Measurements from ENCODE around the gene CATSPER3.

DNA sequence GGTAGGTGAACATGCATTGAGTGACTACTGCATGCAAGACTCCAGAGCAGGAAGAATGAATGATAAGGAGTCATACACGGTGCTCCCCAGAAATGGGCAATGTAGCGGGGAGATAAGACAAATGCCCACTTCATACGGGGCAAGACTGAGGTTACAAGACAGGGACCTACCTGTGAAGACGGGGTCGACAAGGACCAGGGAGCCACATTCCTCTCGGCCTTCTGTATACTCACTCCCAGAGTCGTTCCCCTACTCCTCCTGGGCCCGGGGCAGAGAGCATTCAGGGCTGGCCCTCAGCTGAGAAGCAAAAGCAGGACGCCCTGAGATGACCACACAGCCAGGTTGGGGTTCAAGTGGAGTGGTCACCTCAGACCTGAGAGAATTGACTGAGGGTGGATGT lies 39.6 kb downstream of the CATSPER3 start:
- TF ChIP-seq, protein P1, sequence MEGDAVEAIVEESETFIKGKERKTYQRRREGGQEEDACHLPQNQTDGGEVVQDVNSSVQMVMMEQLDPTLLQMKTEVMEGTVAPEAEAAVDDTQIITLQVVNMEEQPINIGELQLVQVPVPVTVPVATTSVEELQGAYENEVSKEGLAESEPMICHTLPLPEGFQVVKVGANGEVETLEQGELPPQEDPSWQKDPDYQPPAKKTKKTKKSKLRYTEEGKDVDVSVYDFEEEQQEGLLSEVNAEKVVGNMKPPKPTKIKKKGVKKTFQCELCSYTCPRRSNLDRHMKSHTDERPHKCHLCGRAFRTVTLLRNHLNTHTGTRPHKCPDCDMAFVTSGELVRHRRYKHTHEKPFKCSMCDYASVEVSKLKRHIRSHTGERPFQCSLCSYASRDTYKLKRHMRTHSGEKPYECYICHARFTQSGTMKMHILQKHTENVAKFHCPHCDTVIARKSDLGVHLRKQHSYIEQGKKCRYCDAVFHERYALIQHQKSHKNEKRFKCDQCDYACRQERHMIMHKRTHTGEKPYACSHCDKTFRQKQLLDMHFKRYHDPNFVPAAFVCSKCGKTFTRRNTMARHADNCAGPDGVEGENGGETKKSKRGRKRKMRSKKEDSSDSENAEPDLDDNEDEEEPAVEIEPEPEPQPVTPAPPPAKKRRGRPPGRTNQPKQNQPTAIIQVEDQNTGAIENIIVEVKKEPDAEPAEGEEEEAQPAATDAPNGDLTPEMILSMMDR (IDR thresholded peaks at IDR 0.05; ENCODE audit: control extremely low read depth in 1 of 3, insufficient read depth in 1 of 3, low read depth in 1 of 3, low read length in 3 of 3) = no peak
- TF ChIP-seq EZH2 (IDR thresholded peaks at IDR 0.05; ENCODE audit: low read depth, low read length, severe bottlenecking) (no peak), SIN3A (conservative IDR thresholded peaks at IDR 0.05 in 1 of 2, IDR thresholded peaks at IDR 0.05 in 1 of 2; ENCODE audit: low read depth in 1 of 2, low read length in 2 of 2) (no peak), EP300 (IDR thresholded peaks at IDR 0.05; ENCODE audit: borderline replicate concordance in 1 of 2, low read depth in 2 of 2, low read length in 2 of 2) (no peak), CREB1 (IDR thresholded peaks at IDR 0.05) (no peak), TAF1 (IDR thresholded peaks at IDR 0.05; ENCODE audit: low read depth, low read length) (no peak), NRF1 (IDR thresholded peaks at IDR 0.05; ENCODE audit: low read depth, low read length) (no peak), RAD21 (IDR thresholded peaks at IDR 0.05 in 1 of 2, conservative IDR thresholded peaks at IDR 0.05 in 1 of 2; ENCODE audit: low read depth in 2 of 2, low read length in 2 of 2) (no peak), POLR2AphosphoS5 (IDR thresholded peaks at IDR 0.05; ENCODE audit: low read depth, low read length) (no peak), ASH2L (IDR thresholded peaks at IDR 0.05; ENCODE audit: low read length) (no peak), SRF (IDR thresholded peaks at IDR 0.05; ENCODE audit: low read depth, low read length) (no peak)
